Hematopoietic multipotent progenitor cell (in vitro differentiated cells): ENCODE results near the gene CAMSAP1. TPM values are rescaled to one million over a fixed set of nuclear protein-coding genes. Genes with fewer than 3 reads are reported as not detected.

ENCODE experiments used
- DNase-seq, 3 donors: peaks; one replicate each; pipeline ENCODE4 v3.0.0-alpha.2; 2011 to 2015; ENCODE audit warnings: low read depth in 2 of 3, low spot score in 2 of 3
- total RNA-seq: library from RNA; depleted of rRNA; stranded (reverse); fragments of >200 nt; gene quantifications from one replicate; pipeline ENCODE4 v1.2.3, GENCODE V29; 2012

Gene CAMSAP1
- total RNA-seq, 1 donor = 18.0 TPM

DNA sequence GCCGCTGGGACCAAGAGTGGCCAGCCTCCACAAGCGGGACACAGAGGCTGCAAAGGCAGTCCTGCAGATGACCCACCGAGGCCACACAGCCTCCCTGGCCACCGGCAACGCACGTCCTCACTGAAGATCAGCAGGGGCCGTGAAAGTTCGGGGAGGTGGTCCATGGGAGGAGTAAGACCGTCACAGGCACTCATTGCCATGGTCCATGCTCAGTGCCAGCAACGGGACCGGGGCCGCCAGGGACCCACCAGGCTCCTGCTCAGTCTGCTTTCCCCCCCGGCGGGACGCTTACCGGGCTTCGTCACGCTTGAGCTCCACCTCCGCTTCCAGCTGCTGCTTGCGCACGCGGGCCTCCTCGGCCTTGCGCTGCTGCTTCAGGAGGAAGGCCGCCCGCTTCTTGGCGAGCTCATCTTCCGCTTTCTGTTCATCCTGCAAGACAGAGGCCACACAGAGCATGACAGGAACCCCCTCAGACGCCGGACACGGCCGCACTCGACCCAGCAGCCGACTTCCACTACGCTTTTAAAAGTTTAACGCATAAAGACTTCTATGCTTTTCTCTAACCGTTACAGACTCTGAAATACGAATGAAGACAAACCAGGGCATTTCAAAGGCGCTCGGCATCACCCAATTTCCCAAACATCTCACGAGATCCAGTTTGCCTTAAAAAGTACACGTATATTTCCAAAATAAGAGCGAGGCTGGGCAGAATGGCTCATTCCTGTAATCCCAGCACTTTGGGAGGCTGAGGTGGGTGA lies 88.4 kb downstream of the CAMSAP1 start:
- no peak for DNase-seq

DNA sequence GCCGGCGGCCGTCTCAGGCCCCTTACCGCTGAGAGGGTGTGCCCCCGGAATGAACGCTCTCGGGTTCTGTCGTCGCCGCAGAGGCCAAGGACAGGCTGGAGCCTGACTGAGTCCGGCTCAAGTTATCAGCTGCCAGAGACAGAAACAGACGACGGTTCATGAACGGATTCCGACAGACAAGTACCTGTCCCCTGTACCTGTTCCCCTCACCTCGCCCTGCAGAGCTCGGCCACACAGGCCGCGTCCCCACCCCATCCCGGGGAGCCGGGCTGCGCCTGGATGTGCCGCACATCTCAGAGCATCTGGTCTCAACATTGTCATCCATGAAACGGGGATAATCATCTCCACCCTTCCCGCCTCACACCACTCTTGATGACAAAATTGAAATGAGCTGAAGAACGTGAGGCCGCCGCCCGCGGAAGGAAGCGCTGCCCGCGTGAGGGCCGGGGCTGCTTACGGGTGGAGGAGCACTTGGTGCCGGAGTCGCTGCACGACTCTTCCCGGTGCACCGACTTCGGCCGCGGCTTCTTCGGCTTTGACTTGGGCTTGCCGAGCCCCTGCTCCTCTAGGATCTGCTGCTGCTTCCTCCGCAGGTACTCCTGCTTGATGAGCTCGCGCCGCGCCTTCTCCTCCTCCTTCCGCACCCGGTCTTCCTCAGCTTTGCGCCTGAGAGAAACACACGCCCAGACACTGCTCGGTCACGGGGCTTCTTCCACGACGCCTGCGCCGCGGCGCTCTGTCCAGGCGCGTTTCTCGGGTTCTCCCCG lies 89.2 kb downstream of the CAMSAP1 start:
- DNase-seq = no peak

DNA sequence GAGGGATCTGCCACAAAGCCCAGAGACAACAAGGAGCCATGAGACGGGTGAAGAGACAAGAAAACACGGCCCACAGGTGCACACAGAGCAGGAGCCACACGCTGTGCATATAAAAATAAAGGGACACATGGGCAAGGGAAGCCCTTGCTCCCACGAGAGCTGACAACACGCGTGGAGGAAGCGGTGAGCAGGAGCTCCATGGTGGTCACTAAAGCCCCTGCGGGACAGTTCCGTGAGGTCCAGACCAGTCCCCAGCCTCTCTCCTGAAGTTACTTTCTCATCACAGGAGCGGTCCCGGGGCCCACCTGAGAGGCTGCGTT lies 90.7 kb downstream of the CAMSAP1 start:
- no peak for DNase-seq

DNA sequence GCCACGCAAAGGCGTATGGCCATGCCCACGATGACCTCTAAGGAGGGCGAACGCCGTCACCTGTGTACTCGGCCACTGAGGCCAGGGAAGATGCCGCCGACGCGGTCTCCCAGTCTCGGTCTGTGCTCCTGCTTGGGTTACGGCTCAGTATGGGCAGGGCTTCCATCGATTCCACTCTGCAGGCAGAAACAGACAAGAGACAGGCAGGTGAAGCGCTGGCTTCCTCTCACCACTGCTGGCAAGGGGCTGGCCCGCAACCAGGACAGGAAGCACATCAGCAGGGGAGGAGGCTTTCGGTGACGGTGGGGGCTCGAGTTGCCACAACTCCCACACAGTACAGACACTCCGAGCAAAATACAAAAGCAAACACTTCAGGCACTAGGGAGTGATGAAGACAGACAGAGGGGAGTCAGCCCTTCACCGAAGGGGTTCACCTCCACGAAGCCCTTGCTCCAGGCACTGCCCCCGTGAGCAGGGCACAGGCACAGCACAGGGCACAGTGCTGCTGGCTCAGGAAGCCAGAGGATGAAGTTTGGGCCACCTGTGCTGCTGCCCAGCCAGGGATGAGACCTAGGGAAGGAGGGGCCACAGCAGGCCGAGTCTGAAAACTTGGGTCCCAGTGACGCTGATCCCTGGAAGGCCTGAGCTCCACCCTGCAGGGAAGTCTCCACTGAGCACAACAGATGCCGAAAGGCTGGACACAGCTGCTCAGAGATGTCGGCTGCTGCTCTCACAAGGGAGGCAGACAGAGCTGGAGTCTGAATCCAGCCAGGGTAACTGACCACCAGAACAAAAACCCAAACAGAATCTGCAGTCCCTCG lies 91.3 kb downstream of the CAMSAP1 start:
- no peak for DNase-seq

DNA sequence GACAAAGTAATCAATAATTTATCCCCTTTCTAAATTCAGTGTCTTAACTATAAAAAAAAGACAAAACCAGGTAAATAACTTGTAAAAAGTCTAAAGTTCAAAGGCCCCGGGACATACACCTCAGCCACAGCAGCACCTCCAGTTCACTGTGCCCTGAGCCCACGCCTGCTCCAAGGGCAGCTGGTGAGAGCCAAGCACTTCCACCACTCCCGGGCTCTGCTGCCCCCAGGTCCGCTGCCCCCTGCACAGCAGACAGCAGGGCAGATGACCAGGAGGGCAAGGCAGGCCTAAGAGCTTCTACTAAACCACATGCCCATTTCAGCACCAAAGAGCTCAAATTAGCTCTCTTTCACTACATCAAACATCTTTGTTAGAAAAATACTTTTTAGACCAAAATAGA lies 91.9 kb downstream of the CAMSAP1 start:
- no peak for DNase-seq

DNA sequence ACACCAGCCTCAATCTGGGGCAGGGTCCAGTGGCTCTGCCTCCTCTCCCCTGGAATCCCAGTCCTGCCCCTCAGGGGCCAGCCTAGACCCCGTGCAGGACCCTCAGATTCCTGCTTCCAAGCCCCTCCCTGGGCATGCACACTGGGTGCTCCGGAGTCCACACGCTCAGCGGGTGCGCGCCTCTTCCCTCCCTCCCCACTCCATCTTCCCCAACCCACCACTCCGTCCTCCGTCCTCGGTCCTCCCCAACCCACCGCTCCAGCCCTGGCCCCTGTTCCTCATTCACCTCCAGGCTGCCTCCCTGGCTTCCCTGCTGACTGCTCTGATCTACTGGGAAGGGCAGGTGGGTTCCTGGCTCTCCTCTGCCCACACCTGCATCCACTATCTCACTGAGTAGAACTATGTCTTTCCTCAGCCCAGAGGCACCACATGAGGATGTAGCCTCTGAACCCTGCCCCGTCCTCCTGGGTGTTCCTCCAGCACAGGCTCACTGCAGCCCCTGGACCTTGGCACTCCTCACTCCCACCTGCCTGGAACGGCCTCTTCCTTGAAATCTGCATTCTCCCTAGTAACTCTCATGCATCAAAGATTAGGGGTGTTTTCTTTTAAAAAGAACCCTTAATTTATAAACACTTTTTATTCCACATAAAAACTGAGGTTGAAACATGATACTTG lies 92.8 kb downstream of the CAMSAP1 start:
- no peak for DNase-seq

DNA sequence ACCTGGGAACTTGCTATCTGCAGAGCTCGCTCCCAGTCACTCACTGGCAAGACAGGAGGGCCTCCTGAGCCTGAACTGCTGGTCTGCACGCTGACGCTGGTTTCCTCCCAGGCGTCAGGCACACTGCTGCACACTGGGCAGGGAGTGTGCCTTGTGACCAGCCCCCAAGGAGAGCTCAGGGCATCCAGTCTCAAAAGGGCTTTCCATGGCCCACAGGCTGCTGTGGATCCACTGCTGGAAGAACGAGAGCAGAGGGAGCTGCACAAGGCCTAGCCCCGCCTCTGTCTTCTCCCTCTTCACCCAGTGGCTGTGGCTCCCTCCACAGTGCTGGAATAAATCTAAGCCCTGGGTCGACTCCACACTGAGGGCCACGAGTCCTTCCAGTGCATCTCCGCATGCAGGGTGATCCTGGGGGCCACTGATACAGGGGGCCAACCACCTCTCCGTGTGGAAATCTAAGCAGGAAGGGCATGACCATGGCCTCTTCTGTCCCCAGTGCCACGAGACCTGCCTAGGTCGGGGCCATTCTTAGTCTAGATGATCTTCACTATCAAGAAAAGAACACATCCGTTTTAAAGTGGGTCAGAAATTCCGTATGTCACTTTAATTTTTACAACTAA lies 93.6 kb downstream of the CAMSAP1 start:
- no peak for DNase-seq

DNA sequence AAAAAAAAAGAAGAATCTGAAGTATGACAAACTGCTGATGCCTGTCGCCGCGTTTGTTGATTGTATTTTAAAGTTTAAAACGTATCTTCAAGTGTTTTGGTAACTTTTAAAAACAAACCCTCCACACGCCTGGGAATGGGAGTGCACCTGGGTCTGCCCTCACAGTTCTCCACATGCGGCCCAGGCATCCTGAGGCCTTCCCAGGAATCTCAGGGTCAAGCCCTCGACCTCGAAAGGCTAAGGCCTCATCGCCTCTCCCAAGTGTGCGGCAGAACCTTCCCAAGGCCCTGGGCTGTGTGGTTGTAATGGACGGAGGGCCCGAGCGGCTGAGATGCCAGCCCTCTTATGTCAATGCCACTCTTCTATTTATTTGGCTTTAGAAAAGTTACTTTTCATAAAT lies 94.4 kb downstream of the CAMSAP1 start:
- no peak for DNase-seq

DNA sequence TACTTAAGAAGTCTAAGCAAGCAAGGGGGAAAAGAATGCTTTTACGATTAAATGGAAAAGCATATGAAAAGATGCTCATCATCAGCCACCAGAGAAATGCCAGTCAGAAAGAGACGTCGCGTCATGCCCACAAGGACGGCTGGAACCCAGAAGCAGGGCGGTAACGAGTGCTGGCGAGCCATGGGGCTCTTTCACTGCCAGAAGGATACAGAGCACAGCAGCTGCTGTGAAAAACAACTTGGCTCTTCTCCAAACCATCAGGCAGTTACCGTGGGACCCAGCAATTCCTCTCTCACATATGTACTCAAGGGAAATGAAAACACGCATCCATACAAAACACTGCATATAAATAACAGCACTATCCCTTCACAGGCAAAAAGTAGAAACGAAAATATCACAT lies 95.5 kb downstream of the CAMSAP1 start:
- DNase-seq = no peak

DNA sequence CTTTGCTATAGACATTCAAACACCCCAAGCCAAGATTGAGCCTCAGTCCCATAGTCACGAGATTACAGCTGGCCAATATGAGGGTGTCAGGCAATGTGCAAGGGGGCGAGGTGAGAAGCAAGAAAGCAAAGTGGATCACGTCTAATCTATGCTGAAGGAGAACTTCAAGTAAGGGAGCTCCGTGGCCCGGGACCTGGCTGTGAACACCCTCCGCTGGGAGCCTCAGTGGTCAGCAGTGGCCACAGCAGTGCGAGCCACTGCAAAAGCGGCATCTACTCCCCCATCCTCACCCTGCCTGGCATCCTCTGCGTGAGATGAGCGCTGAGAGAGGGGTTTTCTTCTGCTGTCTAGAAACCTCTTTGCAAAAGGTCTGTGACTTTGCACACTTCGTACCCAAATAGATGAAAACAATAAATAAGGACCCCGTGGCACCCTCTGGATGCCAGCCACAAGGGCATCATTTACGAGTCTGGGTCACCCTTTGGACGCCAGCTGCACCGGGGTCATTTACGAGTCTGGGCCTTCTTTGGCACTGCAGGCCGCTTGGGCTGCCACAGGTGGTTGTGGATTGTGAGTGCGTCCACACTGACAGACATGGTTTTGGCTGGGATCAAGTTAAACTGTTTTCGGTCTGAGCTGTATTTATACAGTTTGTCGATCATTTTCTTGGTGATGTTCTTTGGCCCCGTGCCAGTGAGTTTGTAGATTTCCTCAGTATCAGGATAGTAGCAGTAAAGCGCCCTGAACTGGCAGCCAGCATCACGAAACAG lies 96.4 kb downstream of the CAMSAP1 start:
- no peak for DNase-seq

DNA sequence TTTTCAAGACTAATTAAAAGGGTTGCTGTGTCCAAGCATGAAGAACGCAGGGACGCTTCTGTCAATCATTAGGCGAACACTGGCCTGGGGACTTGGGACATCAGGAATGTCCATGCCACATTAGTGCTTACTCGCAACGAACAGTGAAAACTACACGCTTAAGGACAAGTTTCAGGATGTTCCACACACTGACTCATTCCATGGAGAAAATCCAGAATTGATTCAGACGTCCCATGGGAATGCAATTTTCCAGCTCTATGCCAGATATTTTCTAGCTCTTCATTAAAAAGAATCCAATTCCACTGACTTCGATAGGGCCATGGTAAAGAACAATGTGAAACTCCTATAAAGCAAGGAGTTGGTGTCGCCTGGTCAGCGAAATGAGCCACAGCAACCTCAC lies 98.2 kb downstream of the CAMSAP1 start:
- no peak for DNase-seq

DNA sequence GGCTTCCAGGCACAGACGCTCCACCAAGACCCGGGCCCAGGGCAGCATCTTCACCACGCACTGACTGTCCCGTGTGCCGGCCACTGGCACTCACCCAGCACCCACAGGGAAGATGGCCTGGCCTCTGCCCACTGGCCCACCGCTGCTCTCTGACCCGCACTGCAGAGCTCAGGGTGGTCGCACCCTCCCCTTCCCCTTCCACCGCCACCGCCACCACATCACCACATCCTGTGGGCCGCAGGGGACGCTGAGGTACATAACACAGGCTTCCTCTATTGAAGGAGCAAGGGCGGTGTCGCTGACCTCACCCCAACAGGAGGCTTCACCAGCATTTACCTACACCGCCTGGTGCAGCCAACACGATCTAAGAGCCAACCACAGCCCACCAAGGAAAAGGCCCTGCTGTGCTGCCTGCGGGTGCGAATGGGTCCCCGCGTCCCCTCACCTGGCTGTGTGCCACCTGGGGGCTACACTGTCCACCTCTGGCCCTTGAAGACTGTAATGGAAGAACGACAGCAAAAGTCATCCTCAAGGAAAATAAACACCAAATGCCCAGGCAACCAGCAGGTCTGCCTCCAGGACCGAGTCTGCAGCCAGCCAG lies 101.8 kb downstream of the CAMSAP1 start:
- no peak for DNase-seq

DNA sequence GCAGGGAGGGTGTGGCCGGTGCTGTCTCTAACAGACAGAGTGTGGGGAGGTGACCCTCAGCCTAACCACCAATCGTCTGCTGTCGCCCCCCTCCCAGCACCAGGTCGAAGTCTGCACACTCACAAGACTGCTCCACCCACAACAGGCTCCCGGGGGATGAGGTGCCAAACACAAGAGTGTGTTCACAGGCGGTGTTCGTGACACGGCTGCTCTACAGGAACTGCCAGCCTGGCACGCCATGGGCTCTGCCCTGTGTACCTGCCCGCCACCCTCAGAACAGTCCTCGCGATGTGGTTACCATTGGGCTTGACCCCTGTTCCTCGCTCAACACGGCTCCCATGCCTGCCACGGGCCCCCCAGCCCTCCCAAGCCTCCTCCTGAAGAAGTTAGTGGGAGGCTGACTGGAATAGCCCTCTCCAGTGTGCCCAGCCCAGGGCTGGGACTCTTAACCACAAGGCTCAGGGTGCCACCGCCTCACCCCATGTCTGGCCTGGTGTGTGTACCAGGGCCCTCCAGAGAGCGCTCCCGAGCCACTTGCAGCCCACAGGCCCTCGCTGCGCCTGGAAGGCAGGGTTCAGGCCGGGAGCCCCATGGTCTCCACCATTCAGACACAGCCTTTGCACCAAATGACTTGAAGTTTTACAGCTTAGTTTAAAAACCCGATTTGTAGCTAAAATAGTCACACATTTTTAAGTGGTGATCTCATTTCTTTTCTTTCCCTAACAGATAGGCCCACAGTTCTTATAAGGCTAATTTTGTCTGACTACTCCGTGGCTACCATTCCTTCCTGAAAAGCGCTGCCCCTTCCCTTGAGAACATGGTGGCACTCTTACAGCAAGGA lies 102.5 kb downstream of the CAMSAP1 start:
- DNase-seq = no peak

DNA sequence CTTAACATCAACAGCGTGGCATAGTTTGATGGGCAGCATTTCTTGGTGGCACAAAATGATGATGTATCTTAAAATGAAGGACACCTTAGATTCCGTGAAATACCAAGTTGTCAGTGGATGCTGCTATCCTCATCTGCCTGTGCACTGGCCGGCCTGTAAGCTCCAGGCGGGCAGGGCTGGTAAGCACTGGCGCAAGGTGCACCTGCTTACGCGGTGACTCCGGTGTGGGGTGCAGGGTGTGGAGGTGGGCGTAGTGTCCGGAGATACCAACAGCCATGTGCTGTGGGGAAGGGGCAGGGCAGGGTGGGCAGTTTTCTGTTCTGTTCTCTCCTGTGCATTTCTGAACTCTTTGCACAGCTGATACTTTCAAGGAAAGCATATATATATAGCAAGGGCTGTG lies 103.9 kb downstream of the CAMSAP1 start:
- DNase-seq = no peak

DNA sequence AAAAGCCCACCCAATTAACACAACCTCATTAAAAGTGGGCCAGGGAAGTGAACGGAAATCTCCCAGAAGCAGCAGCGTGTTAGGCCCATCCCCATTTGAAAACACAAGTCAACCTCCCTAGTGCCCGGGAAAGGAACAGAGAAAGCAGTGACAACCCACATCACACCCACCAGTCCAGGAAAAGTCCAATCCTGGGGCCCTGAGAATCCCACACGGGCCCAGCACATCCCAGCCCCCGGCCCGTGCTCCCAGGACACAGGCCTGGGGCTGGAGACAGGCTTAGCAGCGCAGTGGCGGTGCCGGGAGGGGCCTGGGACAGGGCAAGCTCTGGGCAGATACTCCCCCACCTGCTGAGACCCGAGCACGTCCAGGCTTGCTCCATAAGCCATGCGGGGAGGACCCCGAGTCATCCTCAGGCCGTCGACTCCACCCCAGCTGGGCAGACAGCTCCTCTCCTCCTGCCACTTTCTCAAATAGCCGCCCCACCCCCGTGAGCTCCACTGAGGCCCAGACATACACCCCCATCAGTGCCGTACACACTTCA lies 104.4 kb downstream of the CAMSAP1 start:
- DNase-seq = no peak

DNA sequence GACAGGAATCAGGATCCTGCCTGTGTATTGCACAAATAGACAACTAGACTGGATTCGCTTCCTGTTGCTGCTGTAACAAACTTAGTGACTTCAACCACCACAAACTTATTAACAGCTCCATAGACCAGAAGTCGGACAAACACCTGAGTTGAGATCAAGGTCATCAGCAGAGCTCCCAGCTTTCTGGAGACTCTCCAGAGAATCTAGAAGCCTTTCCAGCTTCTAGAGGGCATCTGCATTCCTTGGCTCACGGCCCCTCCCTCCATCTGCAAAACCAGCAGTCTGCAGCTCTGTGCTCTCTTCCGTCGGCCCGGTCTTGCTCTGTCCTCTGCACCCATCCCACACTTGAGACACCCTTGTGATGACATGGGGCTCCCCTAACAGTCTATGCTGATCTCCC lies 106.3 kb downstream of the CAMSAP1 start:
- no peak for DNase-seq

DNA sequence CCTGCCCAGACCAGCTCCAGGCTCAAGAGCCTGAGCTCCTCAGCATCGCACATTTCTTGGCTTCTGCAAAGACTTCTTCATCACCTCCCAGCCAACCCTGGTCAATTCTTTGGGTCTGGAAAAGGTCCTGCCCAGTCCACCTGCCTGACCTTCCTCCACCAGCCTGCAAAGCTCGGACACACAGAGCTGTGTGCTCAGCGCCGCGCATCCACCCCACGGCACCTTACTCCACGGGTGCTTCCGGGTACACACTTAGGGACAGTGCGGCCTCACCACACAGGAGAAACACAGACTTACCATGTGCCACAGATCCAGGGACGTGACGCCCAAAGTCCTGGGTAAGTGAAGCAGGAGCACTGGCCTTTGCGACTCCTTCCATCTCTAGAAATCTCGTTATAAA lies 108.1 kb downstream of the CAMSAP1 start:
- DNase-seq = no peak

DNA sequence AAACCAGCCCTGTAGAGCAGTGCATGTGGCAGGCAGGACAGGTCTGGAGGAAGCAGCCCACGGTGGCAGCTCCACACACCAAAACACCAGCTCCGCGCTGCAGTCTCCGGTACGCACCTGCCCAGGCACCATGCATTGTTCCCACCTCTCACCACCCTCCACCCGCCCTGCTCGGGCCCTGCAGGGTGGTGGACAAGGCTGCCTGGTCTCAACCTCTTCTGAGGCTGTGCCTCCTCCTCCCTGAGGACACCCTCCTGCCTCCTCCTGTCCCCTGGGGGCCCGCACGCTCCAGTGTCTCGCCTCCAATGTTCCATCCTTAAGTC lies 109.1 kb downstream of the CAMSAP1 start:
- DNase-seq = no peak
